ENCODE results near the gene CHP1. TPM values are rescaled to one million over a fixed set of nuclear protein-coding genes. Genes with fewer than 3 reads are reported as not detected.

Gene CHP1
- total RNA-seq, 1 experiment from 2014 or later: 97.7 TPM

GRCh38 chr15:41289953-41290352, 58.9 kb downstream of the CHP1 start:
- no peak overlapping the region for H3K4me2 ChIP-seq (ENCODE audit: insufficient read depth, insufficient read length, low read length)
- H3K4ac ChIP-seq (ENCODE audit: low read depth, low read length): no peak overlapping the region
- H3K14ac ChIP-seq (ENCODE audit: insufficient read depth, low read length): no peak overlapping the region
- peaks cover 4% of the 10 kb centered on the region for H3K23me2 ChIP-seq (ENCODE audit: insufficient read length, low read depth, low read length, poor library complexity, severe bottlenecking)
- no peak overlapping the region for H3K18ac ChIP-seq (ENCODE audit: insufficient read length, low read depth, low read length)
- H3K36me3 Mint-ChIP-seq (ENCODE audit: insufficient read depth in 1 of 3, low read depth in 3 of 3): peaks cover 44 to 71% (median 59%) of the 10 kb centered on the region in 3 experiments
- no peak for TF ChIP-seq CTCF (conservative IDR thresholded peaks at IDR 0.05)
- H2BK15ac ChIP-seq (ENCODE audit: low read depth, low read length): no peak overlapping the region
- H4K91ac ChIP-seq (ENCODE audit: insufficient read length, low read depth, low read length): no peak overlapping the region
- H3K9ac ChIP-seq (ENCODE audit: extremely low read depth, insufficient read length, low read length): no peak overlapping the region
- no peaks in the 10 kb centered on the region for H3K27me3 ChIP-seq (ENCODE audit: insufficient read depth, low read length)
- WGBS (ENCODE audit: extremely low coverage, insufficient read length, low lambda C conversion rate): no CpG with 5 or more reads among the region's 2 CpGs
- H3K9me3 Mint-ChIP-seq: no peaks in the 10 kb centered on the region
- H3K27ac ChIP-seq (ENCODE audit: insufficient read length, low read depth, low read length): no peak overlapping the region
- no peak for DNase-seq
- no peak overlapping the region for H2AFZ ChIP-seq (ENCODE audit: low read length)
- no peaks in the 10 kb centered on the region for H4K20me1 ChIP-seq (ENCODE audit: control insufficient read depth, insufficient read depth, insufficient read length)
- H3K56ac ChIP-seq (ENCODE audit: insufficient read length, low read depth, low read length): no peak overlapping the region
- H3K27ac Mint-ChIP-seq: no peak overlapping the region
- no peak overlapping the region for H3K4me3 Mint-ChIP-seq
- H2BK20ac ChIP-seq (ENCODE audit: low read depth, low read length, poor library complexity, severe bottlenecking): no peak overlapping the region
- H2BK5ac ChIP-seq (ENCODE audit: insufficient read length, low read length): no peak overlapping the region
- H4K8ac ChIP-seq (replicated peaks; ENCODE audit: insufficient read length, low read depth, low read length): no peak overlapping the region
- no peak overlapping the region for H2AK5ac ChIP-seq (ENCODE audit: insufficient read length, low read length)
- peaks cover 2% of the 10 kb centered on the region; the same call in 1 of the 2 replicates for H3K4me1 ChIP-seq (ENCODE audit: insufficient read depth, low read length)
- no peak overlapping the region for H4K5ac ChIP-seq (ENCODE audit: insufficient read length, low read depth, low read length)
- no peaks in the 10 kb centered on the region; the same call in none of the 2 replicates for H3K79me2 ChIP-seq (ENCODE audit: insufficient read depth, low read length)
- H3K27me3 Mint-ChIP-seq (ENCODE audit: low read depth): no peaks in the 10 kb centered on the region
- H2BK12ac ChIP-seq (ENCODE audit: insufficient read length, low read depth, low read length): no peak overlapping the region
- no peak overlapping the region for H3T11ph ChIP-seq (ENCODE audit: low read length)
- no peak overlapping the region for H3K23ac ChIP-seq (ENCODE audit: insufficient read length, low read depth, low read length)
- H2BK120ac ChIP-seq (ENCODE audit: low read depth, low read length, poor library complexity, severe bottlenecking): no peak overlapping the region
- H3K79me1 ChIP-seq (ENCODE audit: insufficient read depth, low read depth, low read length, poor library complexity, severe bottlenecking): peaks cover 13% of the 10 kb centered on the region
- no peaks in the 10 kb centered on the region for H3K9me3 ChIP-seq (ENCODE audit: control insufficient read depth, low read depth, low read length)
- peaks cover 10 to 13% of the 10 kb centered on the region in 2 experiments for H3K4me1 Mint-ChIP-seq
